ENCODE data around the gene SSBP3. TPM values are rescaled to one million over a fixed set of nuclear protein-coding genes. Genes with fewer than 3 reads are reported as not detected.

Gene SSBP3
- total and polyA plus RNA-seq, 2 experiments from 2014 or later: 47.4 to 68.6 TPM

DNA sequence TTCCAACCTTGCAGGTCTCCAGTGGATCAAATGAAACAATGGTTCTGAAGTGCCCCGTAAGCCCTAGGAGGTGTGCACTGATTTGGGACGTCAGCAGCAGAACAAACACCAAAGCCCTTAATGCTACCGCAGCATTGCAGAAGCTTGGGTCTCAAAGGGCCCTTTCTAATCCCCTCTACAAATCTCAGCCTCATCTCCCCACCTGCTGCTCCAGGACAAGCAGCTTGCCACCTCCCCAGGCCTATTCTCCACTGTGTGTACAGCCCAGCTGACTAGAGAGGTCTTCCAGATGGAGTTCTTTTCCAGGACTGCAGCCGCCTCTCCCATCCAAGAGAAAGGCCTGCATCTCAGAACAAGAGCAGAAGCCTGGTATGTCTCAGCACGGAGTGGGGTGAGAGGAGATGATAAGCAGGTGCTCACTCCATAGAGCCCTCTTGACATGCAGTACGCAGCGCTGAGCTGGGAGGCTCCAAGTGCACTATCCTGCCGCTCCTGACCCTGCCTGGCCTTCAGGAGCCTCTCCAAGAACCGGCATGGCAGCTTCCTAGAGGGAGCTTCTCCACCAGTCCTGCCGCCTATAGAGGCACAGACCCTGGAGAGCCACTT, 160.0 kb downstream of the SSBP3 start (continued):
- TF ChIP-seq CTCF (conservative IDR thresholded peaks at IDR 0.05; ENCODE audit: low read depth in 2 of 2): no peak
- no peak for TF ChIP-seq EZH2phosphoT487 (IDR thresholded peaks at IDR 0.05; ENCODE audit: unreplicated experiment)

DNA sequence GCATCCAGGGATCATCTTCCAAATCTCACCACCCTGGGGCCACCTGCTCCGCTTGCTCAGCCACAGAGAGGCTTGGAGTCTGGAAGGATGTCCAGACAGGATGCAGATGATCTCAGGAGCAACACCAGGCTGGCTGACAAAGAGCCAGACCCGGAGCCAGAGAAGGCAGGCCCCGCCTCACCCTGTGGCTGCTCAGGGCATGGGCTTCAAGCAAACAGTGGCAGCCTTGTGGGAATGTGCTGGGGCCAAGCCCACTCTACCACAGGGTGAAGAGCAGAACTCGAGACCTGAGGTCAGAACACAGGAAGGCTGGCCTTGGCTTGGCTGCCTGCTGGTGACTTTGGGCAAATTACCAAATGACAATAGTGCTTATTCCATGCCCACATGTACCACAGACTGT, 160.7 kb downstream of the SSBP3 start:
- DNase-seq (ENCODE audit: low spot score): no peak
- Histone ChIP-seq H3K4me3 (no peak overlapping the region), H3K4me1 (ENCODE audit: insufficient read depth) (no peaks in the 10 kb centered on the region), H3K9me2 (ENCODE audit: insufficient read depth) (no peaks in the 10 kb centered on the region), H3K36me3 (ENCODE audit: insufficient read depth) (peaks cover 7% of the 10 kb centered on the region; the same call in 1 of the 2 replicates), H3K4me2 (no peak overlapping the region), H4K20me1 (replicated peaks; ENCODE audit: insufficient read depth) (peaks cover 3% of the 10 kb centered on the region; the same call in 1 of the 2 replicates), H3K79me2 (replicated peaks; ENCODE audit: insufficient read depth) (no peaks in the 10 kb centered on the region), H3K27ac (ENCODE audit: low read depth) (no peak overlapping the region), H3K27me3 (ENCODE audit: insufficient read depth) (no peaks in the 10 kb centered on the region), H3F3A (replicated peaks; ENCODE audit: low read depth) (no peaks in the 10 kb centered on the region), H2AFZ (no peak overlapping the region)
- Mint-ChIP-seq H3K4me3 (no peak overlapping the region), H3K9me3 (no peaks in the 10 kb centered on the region), H3K36me3 (ENCODE audit: low read depth) (peaks cover 32% of the 10 kb centered on the region), H3K4me1 (no peaks in the 10 kb centered on the region), H3K27ac (no peak overlapping the region), H3K27me3 (ENCODE audit: insufficient read depth, low read depth, poor library complexity) (peaks cover 9% of the 10 kb centered on the region)
- ATAC-seq: no peak
- TF ChIP-seq CTCF (conservative IDR thresholded peaks at IDR 0.05; ENCODE audit: low read depth in 2 of 2) (no peak), ZNF114 (CRISPR knock-in tag; IDR thresholded peaks at IDR 0.05) (no peak), NANOG (IDR thresholded peaks at IDR 0.05; ENCODE audit: borderline replicate concordance) (no peak), JUNB (IDR thresholded peaks at IDR 0.05; ENCODE audit: unreplicated experiment) (no peak), CREB1 (CRISPR knock-in tag; IDR thresholded peaks at IDR 0.05; ENCODE audit: low read depth) (no peak), EZH2 (IDR thresholded peaks at IDR 0.05; ENCODE audit: low read depth, unreplicated experiment) (no peak)
- TF ChIP-seq, protein P1, sequence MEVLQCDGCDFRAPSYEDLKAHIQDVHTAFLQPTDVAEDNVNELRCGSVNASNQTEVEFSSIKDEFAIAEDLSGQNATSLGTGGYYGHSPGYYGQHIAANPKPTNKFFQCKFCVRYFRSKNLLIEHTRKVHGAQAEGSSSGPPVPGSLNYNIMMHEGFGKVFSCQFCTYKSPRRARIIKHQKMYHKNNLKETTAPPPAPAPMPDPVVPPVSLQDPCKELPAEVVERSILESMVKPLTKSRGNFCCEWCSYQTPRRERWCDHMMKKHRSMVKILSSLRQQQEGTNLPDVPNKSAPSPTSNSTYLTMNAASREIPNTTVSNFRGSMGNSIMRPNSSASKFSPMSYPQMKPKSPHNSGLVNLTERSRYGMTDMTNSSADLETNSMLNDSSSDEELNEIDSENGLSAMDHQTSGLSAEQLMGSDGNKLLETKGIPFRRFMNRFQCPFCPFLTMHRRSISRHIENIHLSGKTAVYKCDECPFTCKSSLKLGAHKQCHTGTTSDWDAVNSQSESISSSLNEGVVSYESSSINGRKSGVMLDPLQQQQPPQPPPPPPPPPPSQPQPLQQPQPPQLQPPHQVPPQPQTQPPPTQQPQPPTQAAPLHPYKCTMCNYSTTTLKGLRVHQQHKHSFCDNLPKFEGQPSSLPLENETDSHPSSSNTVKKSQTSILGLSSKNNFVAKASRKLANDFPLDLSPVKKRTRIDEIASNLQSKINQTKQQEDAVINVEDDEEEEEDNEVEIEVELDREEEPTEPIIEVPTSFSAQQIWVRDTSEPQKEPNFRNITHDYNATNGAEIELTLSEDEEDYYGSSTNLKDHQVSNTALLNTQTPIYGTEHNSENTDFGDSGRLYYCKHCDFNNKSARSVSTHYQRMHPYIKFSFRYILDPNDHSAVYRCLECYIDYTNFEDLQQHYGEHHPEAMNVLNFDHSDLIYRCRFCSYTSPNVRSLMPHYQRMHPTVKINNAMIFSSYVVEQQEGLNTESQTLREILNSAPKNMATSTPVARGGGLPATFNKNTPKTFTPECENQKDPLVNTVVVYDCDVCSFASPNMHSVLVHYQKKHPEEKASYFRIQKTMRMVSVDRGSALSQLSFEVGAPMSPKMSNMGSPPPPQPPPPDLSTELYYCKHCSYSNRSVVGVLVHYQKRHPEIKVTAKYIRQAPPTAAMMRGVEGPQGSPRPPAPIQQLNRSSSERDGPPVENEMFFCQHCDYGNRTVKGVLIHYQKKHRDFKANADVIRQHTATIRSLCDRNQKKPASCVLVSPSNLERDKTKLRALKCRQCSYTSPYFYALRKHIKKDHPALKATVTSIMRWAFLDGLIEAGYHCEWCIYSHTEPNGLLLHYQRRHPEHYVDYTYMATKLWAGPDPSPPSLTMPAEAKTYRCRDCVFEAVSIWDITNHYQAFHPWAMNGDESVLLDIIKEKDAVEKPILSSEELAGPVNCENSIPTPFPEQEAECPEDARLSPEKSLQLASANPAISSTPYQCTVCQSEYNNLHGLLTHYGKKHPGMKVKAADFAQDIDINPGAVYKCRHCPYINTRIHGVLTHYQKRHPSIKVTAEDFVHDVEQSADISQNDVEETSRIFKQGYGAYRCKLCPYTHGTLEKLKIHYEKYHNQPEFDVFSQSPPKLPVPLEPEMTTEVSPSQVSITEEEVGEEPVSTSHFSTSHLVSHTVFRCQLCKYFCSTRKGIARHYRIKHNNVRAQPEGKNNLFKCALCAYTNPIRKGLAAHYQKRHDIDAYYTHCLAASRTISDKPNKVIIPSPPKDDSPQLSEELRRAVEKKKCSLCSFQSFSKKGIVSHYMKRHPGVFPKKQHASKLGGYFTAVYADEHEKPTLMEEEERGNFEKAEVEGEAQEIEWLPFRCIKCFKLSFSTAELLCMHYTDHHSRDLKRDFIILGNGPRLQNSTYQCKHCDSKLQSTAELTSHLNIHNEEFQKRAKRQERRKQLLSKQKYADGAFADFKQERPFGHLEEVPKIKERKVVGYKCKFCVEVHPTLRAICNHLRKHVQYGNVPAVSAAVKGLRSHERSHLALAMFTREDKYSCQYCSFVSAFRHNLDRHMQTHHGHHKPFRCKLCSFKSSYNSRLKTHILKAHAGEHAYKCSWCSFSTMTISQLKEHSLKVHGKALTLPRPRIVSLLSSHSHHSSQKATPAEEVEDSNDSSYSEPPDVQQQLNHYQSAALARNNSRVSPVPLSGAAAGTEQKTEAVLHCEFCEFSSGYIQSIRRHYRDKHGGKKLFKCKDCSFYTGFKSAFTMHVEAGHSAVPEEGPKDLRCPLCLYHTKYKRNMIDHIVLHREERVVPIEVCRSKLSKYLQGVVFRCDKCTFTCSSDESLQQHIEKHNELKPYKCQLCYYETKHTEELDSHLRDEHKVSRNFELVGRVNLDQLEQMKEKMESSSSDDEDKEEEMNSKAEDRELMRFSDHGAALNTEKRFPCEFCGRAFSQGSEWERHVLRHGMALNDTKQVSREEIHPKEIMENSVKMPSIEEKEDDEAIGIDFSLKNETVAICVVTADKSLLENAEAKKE (CRISPR knock-in tag; IDR thresholded peaks at IDR 0.05): no peak
- TF ChIP-seq, protein P2, sequence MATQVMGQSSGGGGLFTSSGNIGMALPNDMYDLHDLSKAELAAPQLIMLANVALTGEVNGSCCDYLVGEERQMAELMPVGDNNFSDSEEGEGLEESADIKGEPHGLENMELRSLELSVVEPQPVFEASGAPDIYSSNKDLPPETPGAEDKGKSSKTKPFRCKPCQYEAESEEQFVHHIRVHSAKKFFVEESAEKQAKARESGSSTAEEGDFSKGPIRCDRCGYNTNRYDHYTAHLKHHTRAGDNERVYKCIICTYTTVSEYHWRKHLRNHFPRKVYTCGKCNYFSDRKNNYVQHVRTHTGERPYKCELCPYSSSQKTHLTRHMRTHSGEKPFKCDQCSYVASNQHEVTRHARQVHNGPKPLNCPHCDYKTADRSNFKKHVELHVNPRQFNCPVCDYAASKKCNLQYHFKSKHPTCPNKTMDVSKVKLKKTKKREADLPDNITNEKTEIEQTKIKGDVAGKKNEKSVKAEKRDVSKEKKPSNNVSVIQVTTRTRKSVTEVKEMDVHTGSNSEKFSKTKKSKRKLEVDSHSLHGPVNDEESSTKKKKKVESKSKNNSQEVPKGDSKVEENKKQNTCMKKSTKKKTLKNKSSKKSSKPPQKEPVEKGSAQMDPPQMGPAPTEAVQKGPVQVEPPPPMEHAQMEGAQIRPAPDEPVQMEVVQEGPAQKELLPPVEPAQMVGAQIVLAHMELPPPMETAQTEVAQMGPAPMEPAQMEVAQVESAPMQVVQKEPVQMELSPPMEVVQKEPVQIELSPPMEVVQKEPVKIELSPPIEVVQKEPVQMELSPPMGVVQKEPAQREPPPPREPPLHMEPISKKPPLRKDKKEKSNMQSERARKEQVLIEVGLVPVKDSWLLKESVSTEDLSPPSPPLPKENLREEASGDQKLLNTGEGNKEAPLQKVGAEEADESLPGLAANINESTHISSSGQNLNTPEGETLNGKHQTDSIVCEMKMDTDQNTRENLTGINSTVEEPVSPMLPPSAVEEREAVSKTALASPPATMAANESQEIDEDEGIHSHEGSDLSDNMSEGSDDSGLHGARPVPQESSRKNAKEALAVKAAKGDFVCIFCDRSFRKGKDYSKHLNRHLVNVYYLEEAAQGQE (IDR thresholded peaks at IDR 0.05; ENCODE audit: unreplicated experiment): no peak
